H1 (cell line): ENCODE measurements around the gene LYPD1. TPM values are rescaled to one million over a fixed set of nuclear protein-coding genes. Genes with fewer than 3 reads are reported as not detected.

Experiments used
- CHD1 ChIP-seq: IDR thresholded peaks from 2 replicates; pipeline ENCODE4 v1.6.1; 2012; ENCODE audit warnings: low read depth, low read length, improper control_type of control experiment
- CHD7 ChIP-seq: fragments of 300-600 bp; sonication (generic); IDR thresholded peaks from 2 replicates; pipeline ENCODE4 v1.7.1; 2012; ENCODE audit warnings: low read length, moderate library complexity, mild to moderate bottlenecking, inconsistent platforms; ENCODE audit not compliant: insufficient replicate concordance
- EZH2 ChIP-seq: fragments of 200-600 bp; sonication (generic); IDR thresholded peaks from 2 replicates; pipeline ENCODE4 v1.7.1; 2012; ENCODE audit warnings: low read depth, mild to moderate bottlenecking, moderate library complexity, low read length, inconsistent platforms; ENCODE audit not compliant: severe bottlenecking
- GTF2F1 ChIP-seq: IDR thresholded peaks from 2 replicates; pipeline ENCODE4 v1.6.1; 2012; ENCODE audit warnings: low read depth, low read length, improper control_type of control experiment, borderline replicate concordance
- SUZ12 ChIP-seq: fragments of 200-600 bp; sonication (generic); IDR thresholded peaks from 2 replicates; pipeline ENCODE4 v1.6.1; 2012; ENCODE audit warnings: mild to moderate bottlenecking, inconsistent platforms, low read length, moderate library complexity, mixed read lengths
- polyA plus RNA-seq, 7 experiments: library from polyadenylated mRNA; depleted of rRNA in 3 of 7; stranded (reverse) in 5 of 7; unstranded in 2 of 7; fragments of >200 nt in 5 of 7; fragments of 200-250 nt in 2 of 7; gene quantifications; 1 replicate in 5 of 7; 2 replicates in 1 of 7; 4 replicates in 1 of 7; pipeline versions ENCODE4 v1.2.1 to v1.2.3, GENCODE V29; 2011 to 2013; ENCODE audit warnings: missing spikeins in 2 of 7, mixed read lengths in 2 of 7
- total RNA-seq: library from RNA; stranded (reverse); fragmentation: NEBNext Ultra II Directional; extraction: Animal tissue kit (Norgen Biotek cat#: 25700); gene quantifications from 2 replicates; pipeline ENCODE4 v1.2.1, GENCODE V29; 2021

Gene LYPD1
- total and polyA plus RNA-seq, 2 of the 8 experiments (the other 6 are each of a cell fraction or from before 2014, with no cell fraction given) = 1.9 to 2.7 TPM

- TF ChIP-seq CHD7 (no peak), SUZ12 (peak; percentile 23; the same call in 1 of the 2 replicates), CHD1 (no peak), EZH2 (peak; percentile 48), GTF2F1 (no peak)
These were observed 618 bp upstream of the LYPD1 start (continued) for GRCh38 chr2:132670496-132671150.
